Dermis blood vessel endothelial cell (primary cell): ENCODE results near the gene CNRIP1. TPM values are rescaled to one million over a fixed set of nuclear protein-coding genes. Genes with fewer than 3 reads are reported as not detected.

Experiments
- DNase-seq: peaks from one replicate; pipeline ENCODE4 v3.0.0; 2010
- total RNA-seq: library from RNA; depleted of rRNA; stranded (reverse); fragments of >200 nt; gene quantifications from 2 replicates; pipeline ENCODE4 v1.2.3, GENCODE V29; 2014

The CNRIP1 gene
- total RNA-seq, 1 donor from 2014 or later = 45.3 TPM

- DNase-seq = no peak
Observed at GRCh38 chr2:68291314-68291713, 28.4 kb downstream of the CNRIP1 start.

- no peak for DNase-seq
Observed at GRCh38 chr2:68290901-68291300, 28.8 kb downstream of the CNRIP1 start.

- no peak for DNase-seq
Observed at GRCh38 chr2:68287580-68288441, 31.9 kb downstream of the CNRIP1 start.

- no peak for DNase-seq
Observed at GRCh38 chr2:68284896-68285295, 34.9 kb downstream of the CNRIP1 start.

- no peak for DNase-seq
Observed at GRCh38 chr2:68283419-68283812, 36.3 kb downstream of the CNRIP1 start.

- DNase-seq = peak; percentile 66
Observed at GRCh38 chr2:68282811-68283418, 36.8 kb downstream of the CNRIP1 start.

GRCh38 chr2:68280796-68281195 is 39.0 kb downstream of the CNRIP1 start:
- no peak for DNase-seq

- no peak for DNase-seq
Observed at GRCh38 chr2:68280348-68280747, 39.4 kb downstream of the CNRIP1 start.

- DNase-seq = no peak
Observed at GRCh38 chr2:68279691-68280090, 40.1 kb downstream of the CNRIP1 start.

GRCh38 chr2:68278169-68278568 is 41.6 kb downstream of the CNRIP1 start:
- no peak for DNase-seq

- DNase-seq = no peak
Observed at GRCh38 chr2:68274022-68274421, 45.7 kb downstream of the CNRIP1 start.

GRCh38 chr2:68272246-68272994 is 47.3 kb downstream of the CNRIP1 start:
- no peak for DNase-seq

- no peak for DNase-seq
Observed at GRCh38 chr2:68266655-68267054, 53.1 kb downstream of the CNRIP1 start.

- no peak for DNase-seq
Observed at GRCh38 chr2:68263632-68264031, 56.1 kb downstream of the CNRIP1 start.

- no peak for DNase-seq
Observed at GRCh38 chr2:68258851-68259250, 60.9 kb downstream of the CNRIP1 start.

GRCh38 chr2:68256093-68256450 is 63.7 kb downstream of the CNRIP1 start:
- DNase-seq = peak; percentile 75

GRCh38 chr2:68253219-68254068 is 66.3 kb downstream of the CNRIP1 start:
- DNase-seq = peak; percentile 38

- DNase-seq = peak; percentile 98
Observed at GRCh38 chr2:68252400-68253218, 67.1 kb downstream of the CNRIP1 start, which contains the start of gene PPP3R1. TSS of gene PPP3R1 (minus strand) at chr2:68252532. CDS start at chr2:68252127, 405 bp downstream.

GRCh38 chr2:68251855-68252399 is 67.8 kb downstream of the CNRIP1 start:
- DNase-seq = peak; percentile 42

GRCh38 chr2:68251187-68251854 is 68.4 kb downstream of the CNRIP1 start:
- DNase-seq = peak; percentile 88
